ENCODE results near the gene TRIM17.

DNA sequence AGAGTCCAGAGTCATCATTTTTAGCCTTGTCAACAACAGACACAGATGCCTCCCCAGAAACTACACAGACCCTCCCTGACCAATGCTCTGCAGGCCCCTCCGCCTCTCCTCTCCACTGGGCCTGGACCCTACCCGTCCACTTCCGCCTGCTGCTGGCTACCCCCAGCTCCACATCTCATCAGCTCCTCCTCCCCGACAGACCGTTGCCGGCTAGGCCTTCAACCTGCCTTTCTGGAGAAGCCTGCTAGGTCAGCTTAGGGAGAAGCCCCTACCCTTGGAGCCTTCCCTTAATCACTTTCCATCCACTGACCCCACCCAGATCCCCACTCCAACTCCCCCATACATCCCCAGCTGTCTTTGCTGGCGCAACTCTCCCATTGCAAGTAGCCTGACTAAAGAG lies 1.4 kb downstream of the TRIM17 start:
- TF ChIP-seq, protein P1, sequence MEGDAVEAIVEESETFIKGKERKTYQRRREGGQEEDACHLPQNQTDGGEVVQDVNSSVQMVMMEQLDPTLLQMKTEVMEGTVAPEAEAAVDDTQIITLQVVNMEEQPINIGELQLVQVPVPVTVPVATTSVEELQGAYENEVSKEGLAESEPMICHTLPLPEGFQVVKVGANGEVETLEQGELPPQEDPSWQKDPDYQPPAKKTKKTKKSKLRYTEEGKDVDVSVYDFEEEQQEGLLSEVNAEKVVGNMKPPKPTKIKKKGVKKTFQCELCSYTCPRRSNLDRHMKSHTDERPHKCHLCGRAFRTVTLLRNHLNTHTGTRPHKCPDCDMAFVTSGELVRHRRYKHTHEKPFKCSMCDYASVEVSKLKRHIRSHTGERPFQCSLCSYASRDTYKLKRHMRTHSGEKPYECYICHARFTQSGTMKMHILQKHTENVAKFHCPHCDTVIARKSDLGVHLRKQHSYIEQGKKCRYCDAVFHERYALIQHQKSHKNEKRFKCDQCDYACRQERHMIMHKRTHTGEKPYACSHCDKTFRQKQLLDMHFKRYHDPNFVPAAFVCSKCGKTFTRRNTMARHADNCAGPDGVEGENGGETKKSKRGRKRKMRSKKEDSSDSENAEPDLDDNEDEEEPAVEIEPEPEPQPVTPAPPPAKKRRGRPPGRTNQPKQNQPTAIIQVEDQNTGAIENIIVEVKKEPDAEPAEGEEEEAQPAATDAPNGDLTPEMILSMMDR (IDR thresholded peaks at IDR 0.05), result no peak
- no peak for TF ChIP-seq POLR2AphosphoS5 (IDR thresholded peaks at IDR 0.05)

Measured in breast epithelium (tissue), 3 donors.